GM19035 (cell line): ENCODE measurements around the gene PLXNA2.

Experiments
- ATAC-seq: cut with Tn5 transposase; IDR thresholded peaks from one replicate; pipeline ENCODE4 v1.9.1; 2021; ENCODE audit not compliant: unreplicated experiment

The PLXNA2 gene

DNA sequence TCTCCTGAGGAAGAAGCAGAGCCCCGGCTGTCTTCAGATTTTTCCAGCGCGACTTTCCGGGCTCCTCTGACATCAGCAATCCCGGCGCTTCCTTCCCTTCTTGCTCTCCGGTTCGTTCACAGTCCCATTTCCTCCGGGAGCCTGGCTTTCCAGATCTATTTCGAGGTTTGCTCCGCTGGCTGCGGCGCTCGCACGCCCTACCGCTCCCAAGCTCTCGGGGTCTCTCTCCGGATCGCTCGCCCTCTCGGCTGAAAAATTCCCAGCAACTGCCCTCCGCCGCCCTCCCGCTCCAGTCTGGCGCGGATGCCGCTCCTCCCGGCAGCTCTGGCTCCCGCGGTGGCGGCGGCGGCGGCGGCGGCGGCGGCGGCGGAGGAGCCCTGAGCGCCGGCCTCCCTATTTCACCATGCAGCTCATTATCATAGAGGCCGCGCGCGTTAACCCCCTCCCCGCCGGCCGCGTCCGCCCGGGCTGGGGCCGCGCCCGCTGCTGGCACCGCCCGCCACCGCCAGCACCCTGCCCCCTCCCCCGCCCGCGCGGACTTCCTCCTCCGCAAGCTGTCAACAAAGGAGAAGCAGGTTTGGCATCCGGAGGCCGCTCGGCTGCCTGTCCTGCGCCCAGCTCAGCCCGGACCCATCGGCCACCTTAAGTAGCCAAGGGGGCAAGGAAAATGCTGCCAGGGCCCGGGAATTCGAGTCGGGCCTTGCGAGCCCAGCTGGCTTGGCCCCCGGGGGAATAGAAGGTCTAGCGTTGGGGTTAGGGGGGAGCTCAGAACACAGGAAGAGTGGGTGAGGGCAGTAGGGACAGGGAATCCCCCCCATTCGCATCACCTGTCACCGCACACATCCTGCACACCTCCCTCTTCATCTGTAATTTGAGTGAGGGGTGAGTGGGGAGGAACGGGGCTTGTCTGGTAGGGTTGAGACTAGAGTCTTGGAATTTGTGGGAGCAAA lies at the start of gene PLXNA2:
Gene PLXNA2, minus strand, starts transcription at position 418 of the 950 bp plus-strand sequence. CDS start 26,462 bp downstream, outside the sequence.
- peak; percentile 45 for ATAC-seq

- ATAC-seq = no peak
Observed at GRCh38 chr1:208292908-208293307, 48.7 kb upstream of the PLXNA2 start.

- no peak for ATAC-seq
Observed at GRCh38 chr1:208291923-208292711, 47.9 kb upstream of the PLXNA2 start.

- no peak for ATAC-seq
Observed at GRCh38 chr1:208291129-208291528, 46.9 kb upstream of the PLXNA2 start.

DNA sequence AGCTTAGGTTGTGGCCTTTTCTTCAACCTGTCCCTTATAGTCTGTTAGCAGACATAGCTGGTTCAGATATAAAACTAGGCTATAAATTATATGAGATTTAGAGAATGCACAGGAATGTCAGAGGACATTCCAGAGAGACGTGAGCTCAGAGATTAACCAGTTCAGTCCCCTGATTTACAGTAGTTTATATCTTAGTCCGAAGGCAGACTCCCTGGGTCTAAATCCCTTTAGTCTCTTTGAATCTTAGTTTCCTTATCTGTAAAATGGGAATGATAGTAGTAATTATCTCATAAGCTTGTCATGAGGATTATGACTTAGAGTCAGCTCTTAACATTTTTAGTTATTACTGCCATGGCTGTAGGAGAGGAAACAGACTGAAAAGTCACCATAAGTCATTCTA lies 45.5 kb upstream of the PLXNA2 start:
- ATAC-seq = no peak

GRCh38 chr1:208288495-208288894 lies 44.3 kb upstream of the PLXNA2 start:
- ATAC-seq = no peak

DNA sequence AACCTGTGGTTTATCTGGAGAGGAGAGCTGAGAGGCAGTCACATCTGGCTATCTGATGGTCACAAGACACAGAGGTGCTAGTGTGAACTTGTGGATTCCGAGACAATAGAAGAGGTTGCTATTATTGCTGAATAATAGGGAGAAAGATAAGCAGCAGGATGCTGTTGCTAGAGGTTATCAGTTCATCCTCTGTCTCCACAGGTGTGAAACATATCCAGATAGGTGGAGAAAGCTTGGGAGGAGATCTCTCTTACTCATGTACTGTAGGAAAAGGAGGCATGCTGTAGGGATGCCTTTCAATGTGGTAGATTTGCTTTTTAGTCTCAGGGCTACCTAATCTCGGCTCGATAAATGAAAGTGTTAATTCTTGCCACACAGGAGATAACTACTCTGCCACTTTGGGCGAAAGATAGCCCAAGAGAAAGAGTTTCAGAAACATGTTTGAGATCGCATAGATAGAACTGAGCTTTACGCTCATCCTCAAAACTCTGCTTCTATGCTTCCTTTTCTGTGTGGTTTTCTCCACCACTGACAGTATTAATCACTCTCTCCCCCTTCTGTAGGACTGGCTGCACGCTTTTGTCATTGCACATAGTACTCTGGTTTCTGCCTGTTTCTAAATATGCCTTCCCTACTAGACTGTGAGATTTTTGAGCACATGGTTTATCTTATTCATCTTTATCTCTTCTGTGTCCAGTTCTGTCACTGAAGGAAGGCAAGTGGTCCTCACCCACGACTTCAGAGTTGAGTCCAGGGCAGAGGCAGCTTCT lies 36.7 kb upstream of the PLXNA2 start:
- no peak for ATAC-seq

DNA sequence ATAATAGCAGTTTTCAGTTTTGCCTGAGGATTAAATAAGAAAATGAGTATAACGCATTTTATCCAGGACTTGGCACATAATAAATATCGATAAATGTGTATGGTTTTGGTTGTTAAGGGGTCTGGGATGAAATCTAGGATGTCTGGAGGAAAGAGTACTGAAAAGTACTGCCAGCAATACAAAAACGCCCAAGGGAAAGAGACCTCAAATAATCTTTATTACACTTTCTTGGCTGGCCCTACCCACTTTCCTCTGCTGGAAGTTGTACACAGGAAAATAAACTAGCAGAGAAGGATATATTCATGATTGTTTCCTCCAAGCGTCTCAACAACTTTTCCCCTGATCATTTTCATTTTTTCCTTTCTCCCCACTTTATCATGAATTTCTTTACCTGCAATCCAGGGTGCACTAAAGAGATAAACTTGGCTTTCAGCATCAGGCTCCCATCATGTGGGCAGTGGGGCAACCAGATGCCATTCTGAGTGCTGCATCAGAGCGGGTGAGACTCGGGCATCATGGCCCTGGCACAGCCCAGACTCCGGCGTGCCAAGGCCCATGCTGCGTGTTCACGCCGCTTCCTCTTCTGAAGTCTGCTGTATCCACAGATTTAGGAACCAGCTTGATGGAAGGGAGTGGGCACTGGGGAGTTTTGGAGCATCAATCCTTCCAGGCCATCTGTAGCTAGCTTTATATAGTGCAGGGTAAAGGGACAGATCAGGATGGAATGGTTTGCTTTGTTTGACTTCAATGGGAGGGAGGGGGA lies 35.8 kb upstream of the PLXNA2 start:
- ATAC-seq = no peak

- ATAC-seq = no peak
Observed at GRCh38 chr1:208278638-208279037, 34.5 kb upstream of the PLXNA2 start.

GRCh38 chr1:208276757-208277435 lies 32.7 kb upstream of the PLXNA2 start:
- ATAC-seq = no peak

GRCh38 chr1:208275083-208275482 lies 30.9 kb upstream of the PLXNA2 start:
- ATAC-seq = no peak

DNA sequence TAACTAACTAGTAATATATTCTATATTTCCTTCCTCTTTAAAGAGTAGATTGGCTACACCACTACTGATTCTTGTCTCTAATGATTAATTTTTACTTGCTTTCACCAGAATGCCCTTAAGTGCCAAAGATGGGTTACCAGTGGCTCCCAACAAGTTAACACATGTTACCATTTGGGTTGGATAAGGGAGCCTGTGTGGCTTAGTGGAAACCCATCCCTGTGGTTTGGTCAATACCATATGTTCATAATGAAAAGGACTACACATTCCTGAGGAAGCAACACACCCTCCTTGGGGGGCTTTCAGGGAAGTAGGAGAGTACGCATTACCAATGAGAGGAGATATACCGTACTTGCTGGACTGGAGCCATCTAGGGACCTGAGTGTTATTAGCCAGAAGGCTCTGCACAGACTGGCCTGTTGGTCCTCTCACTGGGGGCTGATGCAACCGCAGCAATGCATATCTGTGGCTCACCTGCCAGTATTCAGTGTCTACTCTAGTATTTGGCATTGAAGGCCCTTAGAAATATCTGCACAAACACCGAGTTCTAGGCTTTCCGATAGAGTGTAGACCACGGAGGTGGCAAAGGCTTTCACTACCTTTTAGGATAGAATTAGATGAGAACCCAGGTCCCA lies 29.3 kb upstream of the PLXNA2 start:
- no peak for ATAC-seq

DNA sequence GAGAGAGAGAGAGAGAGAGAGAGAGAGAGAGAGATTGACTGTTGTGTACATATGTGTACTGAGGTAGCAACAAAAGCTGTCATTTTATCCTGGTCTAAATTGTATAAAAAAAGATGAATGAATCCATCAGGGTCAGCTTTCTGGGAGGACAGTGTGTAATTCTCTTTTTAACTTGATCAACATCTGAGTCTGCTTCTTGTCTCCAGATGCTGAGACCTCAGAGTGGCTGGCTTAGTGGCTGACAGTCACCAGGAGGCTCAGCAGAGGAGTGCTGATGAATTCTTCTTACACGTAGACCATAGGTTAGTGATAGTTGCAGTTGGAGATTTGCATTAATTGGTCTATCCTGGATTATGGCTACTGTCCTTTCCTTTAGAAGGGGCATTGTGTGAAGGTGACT lies 28.5 kb upstream of the PLXNA2 start:
- ATAC-seq = no peak

DNA sequence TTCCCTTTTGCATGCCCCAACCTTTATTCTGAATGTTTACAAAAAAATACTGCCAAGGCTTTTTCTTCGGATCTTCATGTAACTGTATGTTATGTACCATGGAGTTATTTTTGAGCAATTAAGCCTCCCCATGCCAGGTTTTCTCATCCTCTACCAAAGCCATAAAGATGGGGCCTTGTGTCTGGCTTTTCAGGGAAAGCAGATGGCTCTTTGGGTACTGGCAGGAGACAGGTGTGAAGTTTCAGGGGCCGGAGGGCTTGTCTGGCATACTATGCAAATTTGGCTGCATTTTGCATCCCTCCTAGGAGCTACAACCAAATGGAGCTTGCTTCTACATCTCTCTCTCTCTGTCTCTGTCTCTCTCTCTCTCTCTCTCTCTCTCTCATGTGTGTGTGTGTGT lies 28.1 kb upstream of the PLXNA2 start:
- no peak for ATAC-seq

GRCh38 chr1:208271236-208271635 lies 27.1 kb upstream of the PLXNA2 start:
- ATAC-seq = no peak

DNA sequence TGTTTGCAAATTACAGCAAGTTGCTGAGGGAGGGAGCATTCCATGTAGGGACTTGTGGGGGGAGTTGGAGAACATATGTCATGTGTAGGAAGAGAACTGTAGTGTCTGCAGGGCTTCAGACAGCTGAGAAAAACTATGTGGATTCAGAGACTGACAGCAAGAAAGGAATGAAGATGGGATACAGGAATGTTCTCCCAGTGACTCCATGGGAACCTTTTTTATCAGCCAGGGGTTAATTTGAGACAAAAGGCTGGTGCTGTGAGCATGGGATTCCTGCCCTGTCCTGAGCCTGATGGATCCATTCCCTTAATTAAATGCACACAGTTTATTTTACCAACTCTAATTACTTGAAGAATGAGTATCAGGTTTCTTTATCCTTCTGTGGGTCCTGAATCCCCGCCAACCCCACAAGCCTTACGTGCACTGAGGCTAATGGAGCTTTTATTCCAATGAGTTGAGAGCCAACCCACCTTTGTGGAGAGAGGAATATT lies 26.5 kb upstream of the PLXNA2 start:
- no peak for ATAC-seq

- ATAC-seq = no peak
Observed at GRCh38 chr1:208269338-208269666, 25.1 kb upstream of the PLXNA2 start.

- ATAC-seq = no peak
Observed at GRCh38 chr1:208268541-208269337, 24.6 kb upstream of the PLXNA2 start.

DNA sequence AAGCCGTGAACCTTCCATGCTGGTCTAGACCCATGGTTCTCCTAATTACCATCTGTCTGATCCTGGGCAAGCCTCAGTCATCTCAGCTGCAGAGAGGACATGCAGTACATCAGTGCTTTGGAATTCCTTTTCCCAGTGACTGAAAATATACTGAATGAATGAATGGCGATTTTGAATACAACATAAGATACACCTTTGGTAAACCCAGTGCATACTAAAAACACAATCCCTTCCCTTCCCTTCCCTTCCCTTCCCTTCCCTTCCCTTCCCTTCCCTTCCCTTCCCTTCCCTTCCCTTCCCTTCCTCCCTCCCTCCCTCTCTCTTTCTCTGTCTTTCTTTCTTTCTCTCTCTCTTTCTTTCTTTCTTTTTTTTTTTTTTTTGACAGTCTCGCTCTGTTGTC lies 21.3 kb upstream of the PLXNA2 start:
- ATAC-seq = no peak
